Glutamatergic neuron (in vitro differentiated cells): ENCODE results near the gene ALX4. TPM values are rescaled to one million over a fixed set of nuclear protein-coding genes. Genes with fewer than 3 reads are reported as not detected.
A peak's percentile ranks its signal among the peaks of the same experiment; 100 is the strongest.

Source experiments
- DNase-seq: peaks from one replicate; pipeline ENCODE4 v3.0.0; 2022
- H3K27ac Mint-ChIP-seq: one replicate; pipeline ENCODE4 v1.8.0; 2020; ENCODE audit warnings: mild to moderate bottlenecking, mixed read lengths, inconsistent platforms; ENCODE audit not compliant: unreplicated experiment
- H3K27me3 Mint-ChIP-seq: one replicate; pipeline ENCODE4 v1.8.0; 2020; ENCODE audit warnings: mild to moderate bottlenecking, moderate library complexity, mixed read lengths, inconsistent platforms; ENCODE audit not compliant: unreplicated experiment
- H3K36me3 Mint-ChIP-seq: one replicate; pipeline ENCODE4 v1.8.0; 2020; ENCODE audit warnings: mild to moderate bottlenecking, mixed read lengths, inconsistent platforms; ENCODE audit not compliant: unreplicated experiment
- H3K4me1 Mint-ChIP-seq: one replicate; pipeline ENCODE4 v1.8.0; 2020; ENCODE audit warnings: mild to moderate bottlenecking, low read depth, mixed read lengths, inconsistent platforms; ENCODE audit not compliant: unreplicated experiment
- H3K4me3 Mint-ChIP-seq: one replicate; pipeline ENCODE4 v1.8.0; 2020; ENCODE audit warnings: mild to moderate bottlenecking, mixed read lengths, inconsistent platforms; ENCODE audit not compliant: unreplicated experiment
- H3K9me3 Mint-ChIP-seq: one replicate; pipeline ENCODE4 v1.8.0; 2020; ENCODE audit warnings: mild to moderate bottlenecking, moderate library complexity, mixed read lengths, inconsistent platforms; ENCODE audit not compliant: unreplicated experiment
- total RNA-seq: library from RNA; stranded (reverse); fragmentation: NEBNext Ultra II Directional; extraction: Animal tissue kit (Norgen Biotek cat#: 25700); gene quantifications from one replicate; pipeline ENCODE4 v1.2.1, GENCODE V29; 2021; ENCODE audit not compliant: unreplicated experiment
- TF ChIP-seq, protein P1 (sequence below): fragments of 200-600 bp; sonication (generic); IDR thresholded peaks from one replicate; pipeline ENCODE4 v1.5.0; 2021; ENCODE audit not compliant: partially characterized antibody, unreplicated experiment

ALX4 gene
- total RNA-seq, 1 donor from 2014 or later = not detected

DNA sequence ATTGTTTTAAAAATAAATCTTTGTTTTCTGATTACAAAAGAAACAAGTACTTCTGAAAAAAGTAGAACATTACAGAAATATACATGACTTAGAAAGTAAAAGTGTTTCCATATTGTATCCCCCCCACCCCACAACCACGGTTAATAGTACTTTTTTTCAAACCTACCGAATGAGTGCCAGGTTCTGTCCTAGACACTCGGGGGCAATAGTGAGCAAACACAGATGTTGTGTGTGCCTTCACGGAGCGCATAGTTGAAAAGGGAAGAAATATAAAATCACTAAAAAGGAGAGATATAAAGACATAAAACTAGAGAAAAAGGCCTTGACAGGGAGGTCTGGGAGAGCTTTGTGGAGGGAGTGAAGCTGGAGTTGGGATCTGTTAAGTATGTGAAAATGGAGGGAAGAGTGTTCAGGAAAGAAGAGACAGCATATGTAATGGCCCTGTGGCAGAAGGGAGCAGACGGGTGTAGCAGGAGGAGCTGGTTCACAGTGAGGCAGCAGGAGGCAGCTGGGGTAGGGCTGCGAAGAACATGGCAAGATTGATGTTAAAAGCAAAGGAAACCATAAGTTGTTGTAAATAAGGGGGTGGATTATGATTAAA, 42.1 kb upstream of the ALX4 start:
- no peak for DNase-seq
- Mint-ChIP-seq H3K27me3 (peaks cover 4% of the 10 kb centered on the region), H3K9me3 (peaks cover 7% of the 10 kb centered on the region), H3K4me3 (no peak overlapping the region), H3K36me3 (no peaks in the 10 kb centered on the region), H3K4me1 (peaks cover 6% of the 10 kb centered on the region), H3K27ac (peak overlapping the region; percentile 77)
- TF ChIP-seq, protein P1, sequence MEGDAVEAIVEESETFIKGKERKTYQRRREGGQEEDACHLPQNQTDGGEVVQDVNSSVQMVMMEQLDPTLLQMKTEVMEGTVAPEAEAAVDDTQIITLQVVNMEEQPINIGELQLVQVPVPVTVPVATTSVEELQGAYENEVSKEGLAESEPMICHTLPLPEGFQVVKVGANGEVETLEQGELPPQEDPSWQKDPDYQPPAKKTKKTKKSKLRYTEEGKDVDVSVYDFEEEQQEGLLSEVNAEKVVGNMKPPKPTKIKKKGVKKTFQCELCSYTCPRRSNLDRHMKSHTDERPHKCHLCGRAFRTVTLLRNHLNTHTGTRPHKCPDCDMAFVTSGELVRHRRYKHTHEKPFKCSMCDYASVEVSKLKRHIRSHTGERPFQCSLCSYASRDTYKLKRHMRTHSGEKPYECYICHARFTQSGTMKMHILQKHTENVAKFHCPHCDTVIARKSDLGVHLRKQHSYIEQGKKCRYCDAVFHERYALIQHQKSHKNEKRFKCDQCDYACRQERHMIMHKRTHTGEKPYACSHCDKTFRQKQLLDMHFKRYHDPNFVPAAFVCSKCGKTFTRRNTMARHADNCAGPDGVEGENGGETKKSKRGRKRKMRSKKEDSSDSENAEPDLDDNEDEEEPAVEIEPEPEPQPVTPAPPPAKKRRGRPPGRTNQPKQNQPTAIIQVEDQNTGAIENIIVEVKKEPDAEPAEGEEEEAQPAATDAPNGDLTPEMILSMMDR = no peak

GRCh38 chr11:44351006-44351660, 41.2 kb upstream of the ALX4 start:
- no peak for DNase-seq
- Mint-ChIP-seq H3K4me3 (no peak overlapping the region), H3K9me3 (peaks cover 7% of the 10 kb centered on the region), H3K27me3 (peaks cover 4% of the 10 kb centered on the region), H3K4me1 (peaks cover 5% of the 10 kb centered on the region), H3K27ac (no peak overlapping the region), H3K36me3 (no peaks in the 10 kb centered on the region)
- TF ChIP-seq, protein P1 = no peak

DNA sequence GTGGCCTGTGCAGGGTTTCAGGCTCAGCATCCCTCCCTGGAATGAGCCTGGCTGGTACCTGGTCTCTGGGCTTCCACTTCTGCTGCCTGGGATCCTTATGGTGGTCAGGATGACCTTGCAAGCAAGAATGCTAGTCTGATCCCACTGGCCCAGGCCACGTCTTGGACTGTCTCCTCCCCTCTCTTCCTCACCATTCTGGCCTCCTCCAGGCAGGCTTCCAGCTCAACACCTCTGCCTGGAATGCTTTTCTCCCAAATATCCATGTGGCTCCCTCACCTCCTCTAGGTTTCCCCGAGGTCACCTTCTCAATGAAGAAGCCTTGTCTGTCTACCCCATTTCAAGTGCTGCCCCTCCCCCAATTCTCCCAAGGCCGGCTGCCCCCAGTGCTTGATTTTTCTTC, 39.4 kb upstream of the ALX4 start:
- no peak overlapping the region for H3K4me3 Mint-ChIP-seq
- H3K27ac Mint-ChIP-seq = no peak overlapping the region
- peaks cover 7% of the 10 kb centered on the region for H3K27me3 Mint-ChIP-seq
- H3K4me1 Mint-ChIP-seq = peaks cover 5% of the 10 kb centered on the region
- no peaks in the 10 kb centered on the region for H3K36me3 Mint-ChIP-seq
- H3K9me3 Mint-ChIP-seq = peaks cover 9% of the 10 kb centered on the region
- TF ChIP-seq, protein P1 = no peak
- no peak for DNase-seq

DNA sequence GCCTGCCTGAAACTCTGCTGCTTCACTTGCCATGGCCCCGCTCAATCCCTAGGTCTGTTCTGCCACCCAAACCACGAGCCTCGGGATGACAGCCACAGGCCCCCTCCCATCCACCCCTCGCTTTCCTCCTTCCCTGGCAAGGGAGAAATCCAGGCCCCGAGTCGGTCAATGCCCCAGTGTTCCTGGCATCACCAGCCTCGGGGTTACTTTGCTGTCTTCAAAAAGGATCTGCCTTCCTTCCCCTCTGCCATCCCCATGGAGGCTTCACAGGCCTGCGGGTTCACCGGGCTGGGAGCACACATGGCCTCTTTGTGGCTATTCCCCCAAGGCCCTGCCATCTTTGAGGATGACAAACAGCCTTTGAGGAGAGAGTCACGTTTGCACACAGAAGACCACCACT, 38.8 kb upstream of the ALX4 start:
- Mint-ChIP-seq H3K27ac (no peak overlapping the region), H3K36me3 (no peaks in the 10 kb centered on the region), H3K27me3 (peaks cover 7% of the 10 kb centered on the region), H3K9me3 (peaks cover 9% of the 10 kb centered on the region), H3K4me3 (no peak overlapping the region), H3K4me1 (peaks cover 5% of the 10 kb centered on the region)
- no peak for DNase-seq
- TF ChIP-seq, protein P1 = no peak

- Mint-ChIP-seq H3K9me3 (peaks cover 9% of the 10 kb centered on the region), H3K27ac (no peak overlapping the region), H3K4me3 (no peak overlapping the region), H3K36me3 (no peaks in the 10 kb centered on the region), H3K4me1 (peaks cover 5% of the 10 kb centered on the region), H3K27me3 (peaks cover 10% of the 10 kb centered on the region)
- TF ChIP-seq, protein P1 = no peak
- DNase-seq = no peak
Measured at GRCh38 chr11:44348114-44348513, 38.2 kb upstream of the ALX4 start.
